SK-N-SH (cell line): ENCODE data around the gene RB1. TPM values are rescaled to one million over a fixed set of nuclear protein-coding genes. Genes with fewer than 3 reads are reported as not detected.

ENCODE experiments used
- CTCF ChIA-PET: fragments of 300-600, 350-600 bp; formaldehyde crosslinking; extraction: SDS; loops from one replicate; lab custom pipeline; 2021; lab: Yijun Ruan, JAX
- POLR2A ChIA-PET: fragments of 350-600 bp; sonication (Branson Sonifier 250); formaldehyde crosslinking; extraction: SDS; loops from one replicate; lab custom pipeline; 2020; ENCODE audit warnings: antibody characterized with exemption, inconsistent platforms; lab: Yijun Ruan, JAX
- DNase-seq: peaks from one replicate; pipeline ENCODE4 v3.0.0; 2012
- H2AFZ ChIP-seq: fragments of 200-600 bp; sonication (generic); 2 replicates; pipeline ENCODE4 v1.8.1; 2016; ENCODE audit warnings: antibody characterized with exemption, mild to moderate bottlenecking, low read depth
- H3F3A ChIP-seq: fragments of 200-600 bp; sonication (generic); replicated peaks from 2 replicates; pipeline ENCODE3; 2016; ENCODE audit warnings: antibody characterized with exemption, mild to moderate bottlenecking; ENCODE audit not compliant: insufficient read depth
- H3K27ac ChIP-seq, 2 experiments: fragments of 200-500 bp in 1 of 2; fragments of 200-600 bp in 1 of 2; sonication (Bioruptor generic) in 1 of 2; sonication (generic), shearing (Covaris generic) in 1 of 2; 2 replicates each; pipeline versions ENCODE4 v1.5.1 to v1.6.1; 2014 to 2016; ENCODE audit warnings: low read depth in 2 of 2, inconsistent platforms in 1 of 2, low read length in 1 of 2, mild to moderate bottlenecking in 1 of 2, mixed read lengths in 1 of 2
- H3K27me3 ChIP-seq: fragments of 200-600 bp; sonication (generic), shearing (Covaris generic); 2 replicates; pipeline ENCODE4 v1.6.1; 2016; ENCODE audit warnings: mixed run types; ENCODE audit not compliant: insufficient read depth
- H3K36me3 ChIP-seq, 2 experiments: fragments of 200-500 bp in 1 of 2; fragments of 200-600 bp in 1 of 2; sonication (Bioruptor generic) in 1 of 2; sonication (generic) in 1 of 2; replicated peaks in 1 of 2; 2 replicates each; pipeline versions ENCODE3 to v1.5.1; 2014 to 2016; ENCODE audit warnings: low read length in 1 of 2, mild to moderate bottlenecking in 1 of 2; ENCODE audit not compliant: insufficient read depth in 2 of 2, control insufficient read depth in 1 of 2
- H3K4me1 ChIP-seq, 2 experiments: fragments of 200-500 bp in 1 of 2; fragments of 200-600 bp in 1 of 2; sonication (Bioruptor generic) in 1 of 2; sonication (generic), shearing (Covaris generic) in 1 of 2; 2 replicates each; pipeline versions ENCODE4 v1.5.1 to v1.6.1; 2014 to 2016; ENCODE audit warnings: low read depth in 1 of 2, low read length in 1 of 2, mixed run types in 1 of 2; ENCODE audit not compliant: insufficient read depth in 2 of 2, control insufficient read depth in 1 of 2
- H3K4me2 ChIP-seq: fragments of 200-600 bp; sonication (generic), shearing (Covaris generic); 2 replicates; pipeline ENCODE4 v1.6.1; 2017; ENCODE audit warnings: mixed run types
- H3K4me3 ChIP-seq, 2 experiments: fragments of 200-500 bp in 1 of 2; fragments of 200-600 bp in 1 of 2; sonication (Bioruptor generic) in 1 of 2; sonication (generic), shearing (Covaris generic) in 1 of 2; 2 replicates each; pipeline versions ENCODE4 v1.5.1 to v1.8.1; 2014 to 2016; ENCODE audit warnings: low read depth in 2 of 2, inconsistent platforms in 1 of 2, low read length in 1 of 2, mild to moderate bottlenecking in 1 of 2, mixed read lengths in 1 of 2, moderate library complexity in 1 of 2
- H3K79me2 ChIP-seq: fragments of 200-600 bp; sonication (generic); 2 replicates; pipeline ENCODE4 v1.8.1; 2017; ENCODE audit warnings: mild to moderate bottlenecking; ENCODE audit not compliant: insufficient read depth
- H3K9ac ChIP-seq: fragments of 200-600 bp; sonication (generic); 2 replicates; pipeline ENCODE4 v1.6.1; 2017; ENCODE audit warnings: mixed run types
- H3K9me2 ChIP-seq: fragments of 200-600 bp; sonication (generic); 2 replicates; pipeline ENCODE4 v1.6.1; 2017; ENCODE audit warnings: mixed run types
- H3K9me3 ChIP-seq: fragments of 200-600 bp; sonication (generic); 2 replicates; pipeline ENCODE4 v1.6.1; 2017; ENCODE audit warnings: mixed run types, mild to moderate bottlenecking, moderate library complexity
- H4K20me1 ChIP-seq: fragments of 200-600 bp; sonication (generic); 2 replicates; pipeline ENCODE4 v1.6.1; 2017; ENCODE audit warnings: mild to moderate bottlenecking, mixed run types; ENCODE audit not compliant: insufficient read depth
- CHD2 ChIP-seq: fragments of 150-350 bp; IDR thresholded peaks from 2 replicates; pipeline ENCODE4 v1.6.1; 2018; ENCODE audit warnings: low read length; ENCODE audit not compliant: partially characterized antibody
- CTCF ChIP-seq: fragments of 200-600 bp; sonication (generic); IDR thresholded peaks from 2 replicates; pipeline ENCODE4 v1.6.1; 2017; ENCODE audit warnings: antibody characterized with exemption, mild to moderate bottlenecking, moderate library complexity
- EP300 ChIP-seq, 2 experiments: IDR thresholded peaks; 2 replicates each; pipeline versions ENCODE4 v1.4.0 to v1.6.1; 2012; ENCODE audit warnings: borderline replicate concordance in 1 of 2, low read depth in 1 of 2, low read length in 1 of 2
- EZH2phosphoT487 ChIP-seq: fragments of 200-600 bp; sonication (generic); IDR thresholded peaks from 2 replicates; pipeline ENCODE4 v1.6.1; 2017; ENCODE audit warnings: low read depth, mixed run types, mild to moderate bottlenecking, antibody characterized with exemption, moderate library complexity, borderline replicate concordance
- JUND ChIP-seq: IDR thresholded peaks from 2 replicates; pipeline ENCODE4 v1.4.0; 2012
- MAX ChIP-seq: IDR thresholded peaks from 2 replicates; pipeline ENCODE4 v1.4.0; 2012; ENCODE audit warnings: low read depth
- MEF2A ChIP-seq: IDR thresholded peaks from 2 replicates; pipeline ENCODE4 v1.4.0; 2012; ENCODE audit warnings: low read depth, borderline replicate concordance
- MXI1 ChIP-seq: IDR thresholded peaks from 2 replicates; pipeline ENCODE4 v1.6.1; 2012; ENCODE audit warnings: mild to moderate bottlenecking, low read depth, low read length, improper control_type of control experiment
- NFIC ChIP-seq: IDR thresholded peaks from 2 replicates; pipeline ENCODE4 v1.4.0; 2012; ENCODE audit warnings: borderline replicate concordance
- NRF1 ChIP-seq: IDR thresholded peaks from 2 replicates; pipeline ENCODE4 v1.6.1; 2012; ENCODE audit warnings: low read depth, mild to moderate bottlenecking, low read length
- PBX3 ChIP-seq: IDR thresholded peaks from 2 replicates; pipeline ENCODE4; 2012
- POLR2AphosphoS5 ChIP-seq: IDR thresholded peaks from 2 replicates; pipeline ENCODE4 v1.6.1; 2012; ENCODE audit warnings: low read depth, low read length
- RAD21 ChIP-seq: IDR thresholded peaks from 2 replicates; pipeline ENCODE4 v1.6.1; 2012; ENCODE audit warnings: mild to moderate bottlenecking, low read length
- RXRA ChIP-seq: IDR thresholded peaks from 2 replicates; pipeline ENCODE4 v1.4.0; 2012; ENCODE audit warnings: low read depth, mild to moderate bottlenecking, borderline replicate concordance
- TAF1 ChIP-seq: IDR thresholded peaks from 2 replicates; pipeline ENCODE4 v1.6.1; 2012; ENCODE audit warnings: low read depth, mild to moderate bottlenecking, low read length, moderate library complexity, borderline replicate concordance
- TEAD4 ChIP-seq: IDR thresholded peaks from 2 replicates; pipeline ENCODE4 v1.4.0; 2012; ENCODE audit warnings: mild to moderate bottlenecking, borderline replicate concordance; ENCODE audit not compliant: insufficient read depth
- USF2 ChIP-seq: fragments of 150-350 bp; IDR thresholded peaks from 2 replicates; pipeline ENCODE4 v1.6.1; 2017; ENCODE audit warnings: antibody characterized with exemption, low read length, low read depth, borderline replicate concordance
- WGBS: methylation state at CpG from one replicate; pipeline ENCODE4 v1.1.6; 2017; ENCODE audit warnings: low lambda C conversion rate; 5-methylcytosine and 5-hydroxymethylcytosine counted together
- polyA plus RNA-seq, 3 experiments: library from polyadenylated mRNA; depleted of rRNA; stranded (reverse); fragments of >200 nt; gene quantifications; 2 replicates each; pipeline ENCODE4 v1.2.3, GENCODE V29; 2012
- TF ChIP-seq, protein P1 (sequence below): IDR thresholded peaks from 2 replicates; pipeline ENCODE4 v1.4.0; 2012; ENCODE audit warnings: low read depth, borderline replicate concordance
- TF ChIP-seq, protein P2 (sequence below): IDR thresholded peaks from 2 replicates; pipeline ENCODE4 v1.6.1; 2012; ENCODE audit warnings: mild to moderate bottlenecking, low read depth, low read length, moderate library complexity

The RB1 gene
- polyA plus RNA-seq, 1 of the 3 experiments (the other 2 are of a cell fraction), result 11.5 TPM

DNA sequence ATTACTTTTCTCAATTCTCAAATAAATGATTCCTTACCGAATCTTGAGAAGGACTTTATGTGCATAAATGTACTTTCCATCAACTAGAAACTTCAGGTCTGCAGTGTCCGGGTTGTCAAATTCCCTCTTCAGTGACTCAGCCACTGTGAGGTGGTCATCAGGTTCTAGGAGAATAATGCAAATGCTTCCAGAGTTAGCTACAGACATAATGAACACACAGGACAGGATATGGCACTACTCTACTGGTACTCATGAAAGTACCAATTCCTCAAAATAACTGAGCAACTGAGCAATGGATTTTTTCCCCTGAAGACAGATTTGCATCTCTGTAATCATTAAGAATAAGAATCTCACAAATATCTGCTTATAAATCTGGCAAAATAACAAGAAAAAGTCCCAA is 198.2 kb downstream of the RB1 start (continued):
- no peak for TF ChIP-seq MAX
- TF ChIP-seq JUND, result no peak
- no peak for TF ChIP-seq EP300 (IDR thresholded peaks at IDR 0.05; ENCODE audit: borderline replicate concordance in 1 of 2, low read depth in 1 of 2, low read length in 1 of 2)
- TF ChIP-seq, protein P1, sequence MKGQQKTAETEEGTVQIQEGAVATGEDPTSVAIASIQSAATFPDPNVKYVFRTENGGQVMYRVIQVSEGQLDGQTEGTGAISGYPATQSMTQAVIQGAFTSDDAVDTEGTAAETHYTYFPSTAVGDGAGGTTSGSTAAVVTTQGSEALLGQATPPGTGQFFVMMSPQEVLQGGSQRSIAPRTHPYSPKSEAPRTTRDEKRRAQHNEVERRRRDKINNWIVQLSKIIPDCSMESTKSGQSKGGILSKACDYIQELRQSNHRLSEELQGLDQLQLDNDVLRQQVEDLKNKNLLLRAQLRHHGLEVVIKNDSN, result no peak
- no peak for TF ChIP-seq POLR2AphosphoS5

GRCh38 chr13:48502601-48503319 is 199.2 kb downstream of the RB1 start:
- Histone ChIP-seq H4K20me1 (no peaks in the 10 kb centered on the region), H3K9me2 (no peaks in the 10 kb centered on the region), H3F3A (no peaks in the 10 kb centered on the region), H3K9me3 (no peaks in the 10 kb centered on the region), H3K4me3 (no peak overlapping the region), H3K9ac (no peak overlapping the region), H3K27me3 (no peaks in the 10 kb centered on the region), H3K4me1 (no peaks in the 10 kb centered on the region), H3K79me2 (no peaks in the 10 kb centered on the region), H3K36me3 (no peaks in the 10 kb centered on the region), H3K27ac (no peak overlapping the region), H3K4me2 (no peak overlapping the region), H2AFZ (no peak overlapping the region)
- no peak for TF ChIP-seq USF2
- TF ChIP-seq NRF1, result no peak
- TF ChIP-seq TAF1, result no peak
- no peak for TF ChIP-seq EZH2phosphoT487
- no peak for TF ChIP-seq MXI1
- no peak for TF ChIP-seq EP300 (IDR thresholded peaks at IDR 0.05; ENCODE audit: borderline replicate concordance in 1 of 2, low read depth in 1 of 2, low read length in 1 of 2)
- no peak for TF ChIP-seq JUND
- TF ChIP-seq RAD21, result no peak
- TF ChIP-seq, protein P2, sequence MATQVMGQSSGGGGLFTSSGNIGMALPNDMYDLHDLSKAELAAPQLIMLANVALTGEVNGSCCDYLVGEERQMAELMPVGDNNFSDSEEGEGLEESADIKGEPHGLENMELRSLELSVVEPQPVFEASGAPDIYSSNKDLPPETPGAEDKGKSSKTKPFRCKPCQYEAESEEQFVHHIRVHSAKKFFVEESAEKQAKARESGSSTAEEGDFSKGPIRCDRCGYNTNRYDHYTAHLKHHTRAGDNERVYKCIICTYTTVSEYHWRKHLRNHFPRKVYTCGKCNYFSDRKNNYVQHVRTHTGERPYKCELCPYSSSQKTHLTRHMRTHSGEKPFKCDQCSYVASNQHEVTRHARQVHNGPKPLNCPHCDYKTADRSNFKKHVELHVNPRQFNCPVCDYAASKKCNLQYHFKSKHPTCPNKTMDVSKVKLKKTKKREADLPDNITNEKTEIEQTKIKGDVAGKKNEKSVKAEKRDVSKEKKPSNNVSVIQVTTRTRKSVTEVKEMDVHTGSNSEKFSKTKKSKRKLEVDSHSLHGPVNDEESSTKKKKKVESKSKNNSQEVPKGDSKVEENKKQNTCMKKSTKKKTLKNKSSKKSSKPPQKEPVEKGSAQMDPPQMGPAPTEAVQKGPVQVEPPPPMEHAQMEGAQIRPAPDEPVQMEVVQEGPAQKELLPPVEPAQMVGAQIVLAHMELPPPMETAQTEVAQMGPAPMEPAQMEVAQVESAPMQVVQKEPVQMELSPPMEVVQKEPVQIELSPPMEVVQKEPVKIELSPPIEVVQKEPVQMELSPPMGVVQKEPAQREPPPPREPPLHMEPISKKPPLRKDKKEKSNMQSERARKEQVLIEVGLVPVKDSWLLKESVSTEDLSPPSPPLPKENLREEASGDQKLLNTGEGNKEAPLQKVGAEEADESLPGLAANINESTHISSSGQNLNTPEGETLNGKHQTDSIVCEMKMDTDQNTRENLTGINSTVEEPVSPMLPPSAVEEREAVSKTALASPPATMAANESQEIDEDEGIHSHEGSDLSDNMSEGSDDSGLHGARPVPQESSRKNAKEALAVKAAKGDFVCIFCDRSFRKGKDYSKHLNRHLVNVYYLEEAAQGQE, result no peak
- TF ChIP-seq POLR2AphosphoS5, result no peak
- no peak for TF ChIP-seq MEF2A
- no peak for TF ChIP-seq PBX3
- no peak for TF ChIP-seq TEAD4
- no peak for TF ChIP-seq CHD2
- no peak for TF ChIP-seq CTCF
- no peak for TF ChIP-seq RXRA
- TF ChIP-seq NFIC, result no peak
- ChIA-PET POLR2A (no interaction called here), CTCF (no interaction called here)
- DNase-seq, result no peak
- WGBS, result 92% methylated on average over 17 of the region's 19 CpGs
